G401.6 (cell line): ENCODE data around the gene ZDHHC18.
A peak's percentile ranks its signal among the peaks of the same experiment; 100 is the strongest.

Source experiments
- FAIRE-seq: peaks from 2 replicates; lab custom pipeline; 2012; peaks lifted over from hg19 to GRCh38; lab: Jason Lieb, UNC

The ZDHHC18 gene, protein sequence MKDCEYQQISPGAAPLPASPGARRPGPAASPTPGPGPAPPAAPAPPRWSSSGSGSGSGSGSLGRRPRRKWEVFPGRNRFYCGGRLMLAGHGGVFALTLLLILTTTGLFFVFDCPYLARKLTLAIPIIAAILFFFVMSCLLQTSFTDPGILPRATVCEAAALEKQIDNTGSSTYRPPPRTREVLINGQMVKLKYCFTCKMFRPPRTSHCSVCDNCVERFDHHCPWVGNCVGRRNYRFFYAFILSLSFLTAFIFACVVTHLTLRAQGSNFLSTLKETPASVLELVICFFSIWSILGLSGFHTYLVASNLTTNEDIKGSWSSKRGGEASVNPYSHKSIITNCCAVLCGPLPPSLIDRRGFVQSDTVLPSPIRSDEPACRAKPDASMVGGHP

DNA sequence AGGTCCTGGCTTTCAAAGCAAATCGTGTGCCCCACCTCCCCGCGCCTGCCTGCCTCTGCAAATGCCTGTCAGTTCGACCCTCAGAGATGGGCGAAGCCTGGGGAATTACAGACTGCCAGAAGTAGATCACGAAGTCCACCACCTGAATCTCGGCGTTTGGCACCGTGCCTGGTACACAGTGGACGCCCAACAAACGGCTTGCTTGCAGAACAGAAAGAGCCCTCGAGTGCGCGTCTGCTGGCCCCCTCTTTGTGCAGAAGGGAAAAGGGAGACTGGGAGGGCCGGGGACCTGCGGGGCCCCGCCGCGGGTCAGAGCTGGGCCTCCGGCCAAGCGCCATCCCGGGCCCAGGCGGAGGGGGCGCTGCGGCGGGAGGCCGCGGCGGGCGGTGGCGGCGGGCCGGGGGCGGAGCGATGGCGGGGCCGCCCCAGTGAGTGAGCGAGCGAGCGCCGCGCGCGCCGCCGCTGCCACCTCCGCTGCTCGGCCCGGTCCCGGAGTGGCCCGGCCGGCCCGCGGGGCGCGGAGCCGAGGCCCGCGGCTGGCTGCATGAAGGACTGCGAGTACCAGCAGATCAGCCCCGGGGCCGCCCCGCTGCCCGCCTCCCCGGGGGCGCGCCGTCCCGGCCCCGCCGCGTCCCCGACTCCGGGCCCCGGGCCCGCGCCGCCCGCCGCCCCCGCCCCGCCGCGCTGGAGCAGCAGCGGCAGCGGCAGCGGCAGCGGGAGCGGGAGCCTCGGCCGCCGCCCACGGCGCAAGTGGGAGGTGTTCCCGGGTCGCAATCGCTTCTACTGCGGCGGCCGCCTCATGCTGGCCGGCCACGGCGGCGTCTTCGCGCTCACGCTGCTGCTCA is at the start of gene ZDHHC18:
ZDHHC18 (plus strand) TSS at position 428 of the 845 bp plus-strand sequence; CDS start at position 545, 117 bp downstream.
- no peak for FAIRE-seq

DNA sequence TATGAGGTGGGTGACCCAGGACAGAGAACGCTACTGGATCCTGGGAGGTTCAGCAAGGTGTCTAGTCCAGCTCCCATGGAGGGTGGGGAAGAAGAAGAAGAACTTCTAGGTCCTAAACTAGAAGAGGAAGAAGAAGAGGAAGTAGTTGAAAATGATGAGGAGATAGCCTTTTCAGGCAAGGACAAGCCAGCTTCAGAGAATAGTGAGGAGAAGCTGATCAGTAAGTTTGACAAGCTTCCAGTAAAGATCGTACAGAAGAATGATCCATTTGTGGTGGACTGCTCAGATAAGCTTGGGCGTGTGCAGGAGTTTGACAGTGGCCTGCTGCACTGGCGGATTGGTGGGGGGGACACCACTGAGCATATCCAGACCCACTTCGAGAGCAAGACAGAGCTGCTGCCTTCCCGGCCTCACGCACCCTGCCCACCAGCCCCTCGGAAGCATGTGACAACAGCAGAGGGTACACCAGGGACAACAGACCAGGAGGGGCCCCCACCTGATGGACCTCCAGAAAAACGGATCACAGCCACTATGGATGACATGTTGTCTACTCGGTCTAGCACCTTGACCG is 47.3 kb upstream of the ZDHHC18 start:
- FAIRE-seq, result no peak

DNA sequence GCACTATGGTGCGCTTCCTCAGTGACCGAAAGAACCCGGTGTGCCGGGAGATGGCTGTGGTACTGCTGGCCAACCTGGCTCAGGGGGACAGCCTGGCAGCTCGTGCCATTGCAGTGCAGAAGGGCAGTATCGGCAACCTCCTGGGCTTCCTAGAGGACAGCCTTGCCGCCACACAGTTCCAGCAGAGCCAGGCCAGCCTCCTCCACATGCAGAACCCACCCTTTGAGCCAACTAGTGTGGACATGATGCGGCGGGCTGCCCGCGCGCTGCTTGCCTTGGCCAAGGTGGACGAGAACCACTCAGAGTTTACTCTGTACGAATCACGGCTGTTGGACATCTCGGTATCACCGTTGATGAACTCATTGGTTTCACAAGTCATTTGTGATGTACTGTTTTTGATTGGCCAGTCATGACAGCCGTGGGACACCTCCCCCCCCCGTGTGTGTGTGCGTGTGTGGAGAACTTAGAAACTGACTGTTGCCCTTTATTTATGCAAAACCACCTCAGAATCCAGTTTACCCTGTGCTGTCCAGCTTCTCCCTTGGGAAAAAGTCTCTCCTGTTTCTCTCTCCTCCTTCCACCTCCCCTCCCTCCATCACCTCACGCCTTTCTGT is 46.0 kb upstream of the ZDHHC18 start:
- FAIRE-seq, result no peak

DNA sequence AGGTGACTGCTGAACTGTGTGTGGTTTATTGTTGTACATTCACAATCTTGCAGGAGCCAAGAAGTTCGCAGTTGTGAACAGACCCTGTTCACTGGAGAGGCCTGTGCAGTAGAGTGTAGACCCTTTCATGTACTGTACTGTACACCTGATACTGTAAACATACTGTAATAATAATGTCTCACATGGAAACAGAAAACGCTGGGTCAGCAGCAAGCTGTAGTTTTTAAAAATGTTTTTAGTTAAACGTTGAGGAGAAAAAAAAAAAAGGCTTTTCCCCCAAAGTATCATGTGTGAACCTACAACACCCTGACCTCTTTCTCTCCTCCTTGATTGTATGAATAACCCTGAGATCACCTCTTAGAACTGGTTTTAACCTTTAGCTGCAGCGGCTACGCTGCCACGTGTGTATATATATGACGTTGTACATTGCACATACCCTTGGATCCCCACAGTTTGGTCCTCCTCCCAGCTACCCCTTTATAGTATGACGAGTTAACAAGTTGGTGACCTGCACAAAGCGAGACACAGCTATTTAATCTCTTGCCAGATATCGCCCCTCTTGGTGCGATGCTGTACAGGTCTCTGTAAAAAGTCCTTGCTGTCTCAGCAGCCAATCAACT is 45.2 kb upstream of the ZDHHC18 start:
- FAIRE-seq, result no peak

DNA sequence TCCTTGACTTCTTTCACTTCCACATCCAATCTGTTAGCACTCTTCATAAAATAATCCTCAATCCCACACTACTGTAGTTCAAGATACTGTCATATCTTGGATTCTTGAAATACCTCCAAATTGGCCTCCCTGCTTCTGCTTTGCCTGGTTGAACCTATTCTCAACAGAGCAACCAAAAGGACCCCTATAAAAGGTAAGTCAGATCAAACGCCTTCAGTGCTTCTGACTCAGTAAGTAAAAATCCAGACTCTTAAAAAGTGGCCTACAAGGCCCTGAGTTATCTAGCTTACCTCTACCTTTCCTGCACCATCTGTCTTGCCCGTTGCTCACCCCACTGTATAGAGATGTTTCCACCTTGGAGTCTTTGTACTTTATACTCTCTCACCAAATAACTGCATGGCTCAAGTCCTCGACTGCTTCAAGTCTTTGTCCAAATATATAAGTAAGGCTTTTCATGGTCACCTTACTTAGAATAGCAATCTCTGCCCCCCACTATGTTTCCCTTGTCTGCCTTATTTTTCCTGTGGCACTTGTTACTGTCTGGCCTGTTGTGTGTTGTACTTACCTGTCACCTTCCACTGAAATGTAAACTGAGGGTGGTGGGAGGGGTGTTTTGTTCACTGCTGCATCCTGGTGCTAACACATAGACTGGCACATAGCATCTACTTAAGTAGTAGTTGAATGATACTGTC is 43.8 kb upstream of the ZDHHC18 start:
- FAIRE-seq, result no peak

DNA sequence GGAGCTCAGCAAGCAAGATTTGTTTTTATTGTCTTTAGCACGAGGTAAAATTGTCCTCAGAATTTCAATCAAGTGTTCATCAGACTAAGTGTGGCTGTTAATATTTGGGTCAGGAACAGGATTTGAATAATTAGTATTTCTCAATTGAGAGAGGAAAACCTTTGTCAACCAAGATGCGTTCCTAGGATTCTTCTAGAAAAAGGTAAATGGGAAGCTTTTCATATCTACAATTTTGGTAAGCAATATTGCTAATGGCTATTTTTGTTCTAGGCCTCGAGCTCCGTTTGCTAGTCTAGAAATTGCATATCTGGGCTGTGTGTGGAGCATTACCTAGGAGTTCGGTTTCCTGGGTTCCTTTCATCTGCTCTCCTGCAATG is 42.9 kb upstream of the ZDHHC18 start:
- FAIRE-seq, result no peak

DNA sequence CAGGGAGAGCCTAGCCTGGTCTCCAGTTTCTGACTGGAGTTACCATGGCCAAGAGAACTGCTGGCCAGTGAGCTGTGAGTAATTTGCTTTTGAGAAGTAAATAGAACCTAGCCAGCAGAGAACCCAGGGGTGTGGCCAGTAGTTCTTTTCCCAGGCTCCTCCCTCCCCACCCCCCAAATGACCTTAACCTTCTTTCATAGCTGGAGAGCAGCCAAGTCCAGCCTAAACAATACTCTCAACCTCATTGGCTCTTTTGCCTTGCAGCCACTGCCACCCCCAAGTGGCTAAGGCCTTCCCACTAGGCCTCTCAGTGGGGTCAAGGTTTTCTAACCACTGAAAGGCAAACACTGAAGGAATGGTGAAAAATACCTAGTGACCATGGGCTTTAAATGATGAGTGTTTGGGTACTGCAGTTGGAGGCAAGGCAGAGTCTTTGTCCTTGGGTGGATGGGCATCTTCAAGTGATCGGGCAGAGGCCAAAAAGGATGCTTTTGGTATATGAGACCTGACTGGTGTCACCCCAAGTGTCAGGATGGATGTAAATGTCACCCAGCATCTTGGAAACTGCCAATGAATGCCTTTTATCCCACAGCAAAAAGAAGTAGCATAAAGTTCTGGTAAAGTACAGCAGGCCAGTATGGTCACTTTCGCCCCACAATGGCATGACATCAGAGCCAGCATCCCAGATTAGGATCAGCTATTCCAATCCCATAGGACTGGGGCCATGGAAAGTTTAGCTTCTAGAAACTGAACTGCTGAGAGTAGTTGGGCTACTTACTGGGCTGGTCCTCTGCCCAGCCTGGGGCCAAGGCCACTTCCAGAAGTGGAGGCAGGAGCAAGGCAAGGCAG is 42.2 kb upstream of the ZDHHC18 start:
- no peak for FAIRE-seq

DNA sequence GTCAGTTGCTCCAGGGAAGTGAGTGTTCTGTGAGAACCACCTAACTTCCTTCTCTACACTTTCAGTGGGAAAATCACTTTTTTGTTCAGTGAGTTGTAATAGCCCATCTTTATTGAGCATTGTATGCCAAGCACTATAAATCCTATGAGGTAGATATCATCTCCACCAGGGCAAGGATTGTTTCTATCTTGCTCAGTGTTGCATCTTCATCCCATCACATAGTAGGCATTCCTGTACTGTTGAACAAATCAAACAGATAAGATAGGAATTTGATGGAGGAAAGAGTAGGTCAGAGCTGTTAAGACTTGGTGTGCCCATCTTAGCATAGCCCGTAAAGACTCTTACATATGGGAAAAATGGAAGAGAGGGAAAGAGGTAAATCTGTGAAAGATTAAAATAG is 41.6 kb upstream of the ZDHHC18 start:
- FAIRE-seq, result no peak

DNA sequence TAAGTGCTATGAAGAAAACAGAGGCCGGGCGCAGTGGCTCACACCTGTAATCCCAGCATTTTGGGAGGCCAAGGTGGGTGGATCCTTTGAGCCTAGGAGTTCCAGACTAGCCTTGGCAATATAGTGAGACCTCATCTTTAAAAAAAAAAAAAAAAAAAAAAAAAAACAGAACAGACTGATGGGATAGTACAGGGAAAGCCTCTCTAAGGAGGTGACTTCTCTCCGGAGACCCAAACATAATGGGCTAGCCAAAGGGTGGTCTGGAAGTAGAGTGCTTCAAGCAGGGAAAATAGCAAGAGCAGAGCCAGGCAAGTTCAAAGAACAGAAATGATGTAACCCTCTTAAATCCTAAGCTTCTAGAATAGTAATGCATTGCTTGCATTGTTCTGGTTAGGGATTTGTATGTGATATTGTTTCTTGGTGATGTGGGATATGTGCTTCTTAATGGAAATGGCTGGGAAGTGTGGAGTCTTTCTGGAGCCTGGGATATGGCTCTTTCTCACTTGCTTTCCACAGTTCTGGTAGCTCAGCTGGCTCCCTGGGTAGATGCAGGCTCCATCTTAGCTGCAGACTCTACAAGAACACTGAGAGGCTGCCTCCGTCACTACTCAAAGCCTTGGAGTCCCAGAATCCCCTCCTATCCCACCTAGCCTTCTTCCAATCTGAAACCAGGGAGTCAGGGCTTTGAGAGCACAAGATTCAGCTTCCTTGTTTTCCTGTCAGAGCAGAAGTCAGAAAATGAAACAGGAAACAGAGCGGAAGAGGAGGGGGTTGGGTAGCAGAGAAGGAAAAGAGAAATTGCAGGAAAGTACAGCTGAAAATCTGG is 40.7 kb upstream of the ZDHHC18 start:
- FAIRE-seq, result no peak

DNA sequence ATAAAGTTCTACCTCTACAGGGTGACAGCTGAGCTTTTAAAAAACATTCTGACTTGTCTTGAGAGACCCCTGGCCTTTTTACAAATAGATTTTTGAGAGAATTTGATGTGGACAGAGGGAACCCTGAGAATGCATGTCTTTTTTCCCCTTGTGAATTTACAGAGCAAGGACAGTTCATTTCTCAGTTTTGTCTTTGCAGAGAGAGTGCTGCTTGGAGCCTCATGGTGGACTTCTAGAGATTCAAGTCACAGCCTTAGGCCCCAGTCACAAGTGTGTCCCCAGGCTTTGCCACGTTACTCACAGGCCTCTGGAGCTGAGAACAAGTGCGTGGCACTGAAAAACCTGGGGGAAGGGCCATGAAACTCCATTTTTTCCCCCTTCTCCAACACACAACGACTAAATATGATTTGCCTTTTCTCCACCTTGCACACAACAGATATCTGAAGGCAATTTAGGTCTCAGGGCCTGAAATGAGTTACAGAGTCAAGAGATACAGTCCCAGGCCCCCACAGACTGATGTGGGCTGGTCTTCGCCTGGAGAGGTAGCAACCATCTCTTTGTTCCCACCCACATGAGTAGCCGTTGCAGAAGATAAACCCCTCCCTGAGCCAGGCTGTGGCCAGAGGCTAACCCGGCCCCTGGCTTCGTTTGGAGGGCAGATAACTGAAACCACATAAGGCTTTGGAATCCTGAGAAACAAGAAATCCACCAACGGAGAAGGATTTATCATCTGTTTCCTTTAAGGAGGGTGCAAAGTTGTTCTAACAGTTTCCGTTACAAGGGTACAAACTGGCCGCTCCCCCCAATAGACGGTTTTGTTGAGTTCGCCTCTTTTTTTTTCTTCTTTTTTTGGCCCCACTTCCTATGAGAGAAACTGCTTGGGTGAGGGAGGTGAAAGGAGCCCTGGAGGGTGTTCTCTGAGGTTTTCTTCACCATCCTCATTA is 39.8 kb upstream of the ZDHHC18 start:
- FAIRE-seq, result peak; percentile 93

DNA sequence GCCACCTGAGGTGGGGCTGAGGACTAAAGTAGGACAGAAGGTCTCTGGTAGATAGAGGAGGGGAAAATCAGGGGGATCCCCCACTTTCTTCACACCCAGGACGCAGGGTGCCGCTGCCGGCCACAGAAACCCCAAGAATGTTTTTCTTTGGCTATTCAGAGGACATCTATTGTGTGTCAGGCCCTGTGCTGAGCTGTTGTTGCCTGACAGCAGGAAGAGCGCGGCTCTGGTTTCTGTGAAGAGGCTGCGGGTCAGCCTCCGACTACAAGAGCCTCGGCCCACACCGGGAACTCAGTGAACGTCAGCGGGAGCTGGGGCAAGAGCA is 39.1 kb upstream of the ZDHHC18 start:
- no peak for FAIRE-seq

DNA sequence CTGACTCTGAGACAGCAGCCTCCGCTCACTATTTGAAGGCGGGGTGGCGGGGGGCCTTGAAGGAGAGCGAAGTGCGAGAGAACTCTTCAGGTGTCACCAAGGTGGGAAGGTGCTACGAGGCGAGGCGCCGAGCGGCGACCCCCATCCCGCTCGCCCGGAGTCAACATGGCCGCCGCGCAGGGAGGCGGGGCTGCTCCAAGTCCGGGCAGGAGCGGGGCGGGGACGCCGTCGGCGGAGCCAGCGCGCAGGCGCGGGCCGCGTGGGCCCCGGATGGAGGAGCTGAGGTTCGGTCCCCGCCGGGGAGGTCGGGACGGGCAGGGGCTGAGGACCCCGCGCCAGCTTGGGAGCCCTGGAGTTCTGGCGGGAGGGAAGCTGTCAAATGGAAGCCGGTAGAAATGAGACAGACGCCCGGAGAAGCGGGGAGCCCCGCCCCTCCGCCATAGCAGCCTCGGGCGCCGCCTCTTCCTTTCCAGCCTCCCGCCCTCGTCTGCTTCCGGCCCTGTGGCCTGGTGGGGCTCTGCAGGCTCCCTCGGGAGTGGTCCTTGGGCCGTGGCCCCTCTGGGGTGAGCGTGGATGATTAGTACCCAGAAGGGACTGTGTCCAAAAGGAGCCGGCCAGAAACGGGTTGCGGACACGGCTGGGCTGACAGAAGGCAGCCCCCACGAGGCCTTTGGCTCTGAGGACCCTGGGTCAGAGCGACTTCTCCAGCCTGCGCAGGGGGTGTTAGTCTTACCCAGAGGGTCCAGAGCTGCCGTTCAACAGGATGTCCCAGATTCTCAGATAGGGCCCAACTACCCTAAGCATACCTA is 38.6 kb upstream of the ZDHHC18 start, which contains the start of gene PIGV:
PIGV (plus strand) TSS at position 245 of the 809 bp plus-strand sequence. CDS start 2,866 bp downstream, outside the sequence.
- FAIRE-seq, result no peak

DNA sequence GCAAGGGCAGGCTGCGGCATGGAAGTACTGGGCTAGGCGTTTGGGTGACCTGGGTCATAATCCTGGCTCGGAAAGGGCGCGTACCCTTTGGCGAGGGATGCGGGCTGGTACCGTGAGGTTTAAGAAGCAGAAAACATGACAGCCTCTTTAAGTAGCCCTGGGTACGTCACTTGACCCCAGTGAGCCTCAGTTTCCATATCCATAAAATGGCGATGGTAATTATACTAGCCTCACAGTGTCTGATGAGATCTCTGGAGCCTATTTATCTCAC is 38.0 kb upstream of the ZDHHC18 start:
- FAIRE-seq, result no peak

DNA sequence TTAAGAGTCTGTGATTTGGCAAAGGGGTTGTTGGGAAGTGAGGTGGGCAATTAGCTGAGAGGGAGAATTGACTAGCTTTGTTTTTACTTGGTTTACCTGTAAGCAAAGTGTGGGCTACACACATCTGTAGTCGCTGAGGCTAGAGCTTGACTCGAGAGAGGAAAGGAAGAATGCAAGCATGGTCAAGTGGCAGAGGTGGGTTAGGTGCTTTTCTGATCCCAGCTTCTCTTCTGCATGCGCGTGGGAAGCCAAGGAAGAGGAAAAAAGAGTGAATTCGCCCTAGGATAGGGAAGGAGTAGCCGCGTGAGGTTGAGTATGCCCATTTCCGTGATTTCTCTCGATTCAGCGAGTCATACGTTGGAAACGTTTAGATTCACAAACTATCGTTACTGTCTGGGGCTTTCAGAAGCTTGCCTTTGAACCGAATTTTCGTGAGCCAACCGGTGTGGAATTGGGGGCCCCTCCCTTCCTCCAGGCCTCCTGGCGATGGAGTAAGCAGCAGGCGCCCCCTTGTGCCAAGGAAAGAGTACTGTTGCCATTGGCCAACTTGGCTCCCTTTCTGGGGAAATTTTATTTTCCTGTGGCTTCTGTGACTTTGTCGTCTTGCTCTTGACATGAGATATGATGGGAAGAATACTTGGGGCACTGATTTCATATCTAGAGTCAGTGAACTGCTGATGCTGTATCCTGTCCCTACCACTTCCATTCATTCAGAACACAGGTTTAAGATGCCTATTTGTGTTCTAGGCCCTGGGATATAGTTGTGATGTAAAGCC is 37.5 kb upstream of the ZDHHC18 start:
- FAIRE-seq, result peak; percentile 93

DNA sequence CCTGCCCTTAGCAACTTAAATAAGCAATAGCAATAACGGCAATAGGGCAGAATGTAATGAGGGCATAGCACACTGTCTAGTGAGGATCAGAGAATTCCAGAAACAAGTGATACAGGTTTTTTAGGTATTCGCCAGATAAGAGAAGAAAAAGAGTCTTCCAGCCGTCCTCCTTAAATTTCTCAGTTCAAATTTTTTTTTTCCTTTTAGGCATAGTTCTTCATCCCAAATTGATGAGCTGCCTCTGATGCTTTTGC is 36.9 kb upstream of the ZDHHC18 start:
- no peak for FAIRE-seq

DNA sequence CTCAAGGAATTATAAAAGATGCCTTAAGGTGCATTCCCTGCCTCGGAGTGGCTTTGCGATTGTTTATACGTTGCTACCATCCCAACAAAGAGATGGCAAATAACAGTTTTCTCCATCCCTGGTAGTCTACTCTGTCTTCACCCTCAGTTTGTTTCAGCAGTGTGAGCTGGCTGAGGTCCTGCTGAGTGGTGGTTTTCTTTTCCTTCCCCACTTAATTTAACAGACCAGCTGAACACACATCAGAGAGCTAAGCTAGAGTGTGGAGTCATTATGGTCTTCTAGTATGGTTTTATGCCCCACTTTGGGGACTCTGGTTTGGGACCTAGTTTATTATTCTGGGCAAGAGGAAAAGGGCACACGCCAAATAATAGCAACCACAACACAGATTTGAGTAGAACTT is 36.6 kb upstream of the ZDHHC18 start:
- FAIRE-seq, result no peak

DNA sequence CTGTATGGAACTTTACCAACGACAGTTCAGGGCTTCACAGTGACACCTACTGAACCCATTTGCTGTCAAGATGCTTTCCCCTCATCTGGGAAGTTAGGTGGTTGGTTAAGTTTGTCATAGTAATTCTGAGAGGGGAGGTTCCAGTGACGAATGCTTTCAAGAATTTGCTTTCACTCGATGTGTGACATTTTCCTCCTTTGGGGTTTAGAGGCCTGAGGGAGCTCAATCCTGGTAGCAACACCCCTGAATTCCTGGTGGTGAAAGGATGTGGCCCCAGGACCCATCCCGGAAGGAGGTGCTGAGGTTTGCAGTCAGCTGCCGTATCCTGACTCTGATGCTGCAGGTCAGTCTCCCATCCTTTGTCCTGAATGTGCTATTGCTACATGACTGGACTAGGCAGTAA is 35.9 kb upstream of the ZDHHC18 start:
- no peak for FAIRE-seq

DNA sequence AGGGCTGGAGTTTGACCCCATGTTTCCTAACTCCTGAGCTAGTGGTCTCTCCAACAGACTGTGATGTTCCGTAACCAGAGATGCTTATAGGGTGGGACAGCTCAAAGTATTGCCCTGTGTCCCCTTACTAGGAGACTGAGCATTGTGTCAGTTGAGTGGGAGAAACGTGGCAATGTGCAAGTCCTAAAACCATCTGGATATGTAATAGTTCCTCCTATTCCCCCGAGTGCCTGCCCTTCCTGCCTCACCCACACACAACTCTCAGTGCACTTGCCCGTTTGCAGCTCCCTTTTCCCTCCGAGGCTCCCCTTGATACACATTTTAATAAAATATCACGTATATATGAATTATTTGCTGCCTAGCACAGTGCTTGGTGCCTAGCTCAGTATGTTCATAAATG is 35.3 kb upstream of the ZDHHC18 start:
- FAIRE-seq, result no peak
